ENCODE measurements around the gene CLRN1. TPM values are rescaled to one million over a fixed set of nuclear protein-coding genes. Genes with fewer than 3 reads are reported as not detected.

Gene CLRN1
- total RNA-seq, 1 experiment from 2014 or later = not detected

GRCh38 chr3:151015181-151015580, 42.7 kb upstream of the CLRN1 start:
- Histone ChIP-seq H3K27ac (no peak overlapping the region), H3K9me2 (ENCODE audit: insufficient read depth) (no peaks in the 10 kb centered on the region), H3K4me1 (replicated peaks; ENCODE audit: insufficient read depth) (no peaks in the 10 kb centered on the region), H3F3A (ENCODE audit: insufficient read depth, low read depth) (no peaks in the 10 kb centered on the region), H2AFZ (no peak overlapping the region), H3K9me3 (ENCODE audit: insufficient read depth, low read depth) (no peaks in the 10 kb centered on the region), H3K4me3 (no peak overlapping the region), H4K20me1 (ENCODE audit: insufficient read depth) (no peaks in the 10 kb centered on the region), H3K27me3 (ENCODE audit: insufficient read depth, low read depth) (no peaks in the 10 kb centered on the region; the same call in 1 of the 2 replicates), H3K79me2 (ENCODE audit: low read depth) (no peaks in the 10 kb centered on the region), H3K36me3 (ENCODE audit: low read depth) (no peaks in the 10 kb centered on the region), H3K4me2 (no peak overlapping the region)
- ChIA-PET CTCF (no interaction called here), POLR2A (ENCODE audit: unreplicated experiment) (no interaction called here)
- DNase-seq = no peak
- BruUV-seq (replicated peaks) = no TSS peak
- intact Hi-C loops (cut with micrococcal nuclease; ENCODE audit: unreplicated experiment) = no loop called here
- no peak for TF ChIP-seq EZH2 (IDR thresholded peaks at IDR 0.05; ENCODE audit: low read depth)
- no peak for TF ChIP-seq CTCF (conservative IDR thresholded peaks at IDR 0.05)

- Histone ChIP-seq H3F3A (ENCODE audit: insufficient read depth, low read depth) (no peaks in the 10 kb centered on the region), H3K36me3 (ENCODE audit: low read depth) (no peaks in the 10 kb centered on the region), H2AFZ (no peak overlapping the region), H3K27ac (no peak overlapping the region), H3K4me3 (no peak overlapping the region), H3K79me2 (ENCODE audit: low read depth) (no peaks in the 10 kb centered on the region), H4K20me1 (ENCODE audit: insufficient read depth) (no peaks in the 10 kb centered on the region), H3K4me1 (replicated peaks; ENCODE audit: insufficient read depth) (no peaks in the 10 kb centered on the region), H3K4me2 (no peak overlapping the region), H3K9me3 (ENCODE audit: insufficient read depth, low read depth) (no peaks in the 10 kb centered on the region), H3K27me3 (ENCODE audit: insufficient read depth, low read depth) (no peaks in the 10 kb centered on the region; the same call in 1 of the 2 replicates), H3K9me2 (ENCODE audit: insufficient read depth) (no peaks in the 10 kb centered on the region)
- ChIA-PET CTCF (no interaction called here), POLR2A (ENCODE audit: unreplicated experiment) (no interaction called here)
- BruUV-seq (replicated peaks) = no TSS peak
- DNase-seq = no peak
- TF ChIP-seq CTCF (conservative IDR thresholded peaks at IDR 0.05) = no peak
- no peak for TF ChIP-seq EZH2 (IDR thresholded peaks at IDR 0.05; ENCODE audit: low read depth)
- intact Hi-C loops (cut with micrococcal nuclease; ENCODE audit: unreplicated experiment) = no loop called here
These were observed 42.0 kb upstream of the CLRN1 start for GRCh38 chr3:151014501-151015018.

- BruUV-seq (replicated peaks) = no TSS peak
- Histone ChIP-seq H4K20me1 (ENCODE audit: insufficient read depth) (no peaks in the 10 kb centered on the region), H3K4me1 (replicated peaks; ENCODE audit: insufficient read depth) (no peaks in the 10 kb centered on the region), H3K27me3 (ENCODE audit: insufficient read depth, low read depth) (no peaks in the 10 kb centered on the region), H3K4me3 (no peak overlapping the region), H3K4me2 (no peak overlapping the region), H2AFZ (no peak overlapping the region), H3K79me2 (ENCODE audit: low read depth) (no peaks in the 10 kb centered on the region), H3K9me2 (ENCODE audit: insufficient read depth) (no peaks in the 10 kb centered on the region), H3K27ac (no peak overlapping the region), H3F3A (ENCODE audit: insufficient read depth, low read depth) (no peaks in the 10 kb centered on the region), H3K9me3 (ENCODE audit: insufficient read depth, low read depth) (no peaks in the 10 kb centered on the region), H3K36me3 (ENCODE audit: low read depth) (no peaks in the 10 kb centered on the region)
- no peak for TF ChIP-seq CTCF (conservative IDR thresholded peaks at IDR 0.05)
- no peak for TF ChIP-seq EZH2 (IDR thresholded peaks at IDR 0.05; ENCODE audit: low read depth)
- ChIA-PET CTCF (no interaction called here), POLR2A (ENCODE audit: unreplicated experiment) (no interaction called here)
- no peak for DNase-seq
- intact Hi-C loops (cut with micrococcal nuclease; ENCODE audit: unreplicated experiment) = no loop called here
These were observed 40.2 kb upstream of the CLRN1 start for GRCh38 chr3:151012753-151013152.

All from PC-9 (cell line).